Measurements from ENCODE around the gene POLR2L.

Gene POLR2L

DNA sequence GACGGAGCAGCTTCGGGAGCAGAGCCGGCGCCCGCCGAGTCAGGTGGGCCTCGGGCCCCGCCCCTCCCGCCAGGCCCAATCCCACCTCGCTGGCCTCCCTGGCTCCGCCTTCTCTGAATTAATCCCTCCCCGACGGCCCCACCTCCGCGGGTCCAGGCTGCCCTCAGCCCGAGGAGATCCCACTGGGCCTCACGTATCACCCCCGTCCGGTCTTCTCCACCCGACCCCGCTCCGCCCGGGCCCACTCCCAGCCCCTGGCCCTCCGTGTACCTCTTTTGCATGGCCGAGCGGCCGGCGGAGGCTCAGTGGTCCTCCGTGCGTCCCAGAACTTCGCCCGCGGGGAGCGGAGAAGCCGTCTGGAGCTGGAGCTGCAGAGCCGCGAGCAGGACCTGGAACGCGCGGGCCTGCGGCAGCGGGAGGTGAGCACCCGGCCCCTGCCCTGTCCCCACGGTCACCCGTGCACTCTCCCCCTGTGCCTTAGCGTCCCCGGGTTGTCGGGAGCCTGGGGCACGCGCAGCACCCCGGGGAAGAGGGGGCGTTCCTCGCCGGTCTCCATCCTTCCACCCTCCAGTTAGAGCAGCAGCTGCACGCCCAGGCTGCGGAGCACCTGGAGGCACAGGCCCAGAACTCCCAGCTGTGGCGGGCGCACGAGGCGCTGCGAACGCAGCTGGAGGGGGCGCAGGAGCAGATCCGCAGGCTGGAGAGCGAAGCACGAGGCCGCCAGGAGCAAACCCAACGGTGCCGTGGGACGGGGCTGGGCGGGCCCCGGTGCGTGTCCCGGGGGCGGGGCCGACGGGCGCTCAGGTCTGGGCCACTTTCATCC lies 11.8 kb downstream of the POLR2L start:
- peaks cover 80 to 96% of the 10 kb centered on the region in 2 experiments for H3K4me1 ChIP-seq (ENCODE audit: control insufficient read depth in 1 of 2, insufficient read depth in 1 of 2, low read depth in 1 of 2, low read length in 1 of 2)
- no peak overlapping the region for H3K27ac ChIP-seq
- H3K9me3 ChIP-seq: no peaks in the 10 kb centered on the region
- peaks cover 65% of the 10 kb centered on the region for H3K27me3 ChIP-seq
- TF ChIP-seq, protein P1, sequence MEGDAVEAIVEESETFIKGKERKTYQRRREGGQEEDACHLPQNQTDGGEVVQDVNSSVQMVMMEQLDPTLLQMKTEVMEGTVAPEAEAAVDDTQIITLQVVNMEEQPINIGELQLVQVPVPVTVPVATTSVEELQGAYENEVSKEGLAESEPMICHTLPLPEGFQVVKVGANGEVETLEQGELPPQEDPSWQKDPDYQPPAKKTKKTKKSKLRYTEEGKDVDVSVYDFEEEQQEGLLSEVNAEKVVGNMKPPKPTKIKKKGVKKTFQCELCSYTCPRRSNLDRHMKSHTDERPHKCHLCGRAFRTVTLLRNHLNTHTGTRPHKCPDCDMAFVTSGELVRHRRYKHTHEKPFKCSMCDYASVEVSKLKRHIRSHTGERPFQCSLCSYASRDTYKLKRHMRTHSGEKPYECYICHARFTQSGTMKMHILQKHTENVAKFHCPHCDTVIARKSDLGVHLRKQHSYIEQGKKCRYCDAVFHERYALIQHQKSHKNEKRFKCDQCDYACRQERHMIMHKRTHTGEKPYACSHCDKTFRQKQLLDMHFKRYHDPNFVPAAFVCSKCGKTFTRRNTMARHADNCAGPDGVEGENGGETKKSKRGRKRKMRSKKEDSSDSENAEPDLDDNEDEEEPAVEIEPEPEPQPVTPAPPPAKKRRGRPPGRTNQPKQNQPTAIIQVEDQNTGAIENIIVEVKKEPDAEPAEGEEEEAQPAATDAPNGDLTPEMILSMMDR (IDR thresholded peaks at IDR 0.05): no peak
- H3K4me3 ChIP-seq (ENCODE audit: low read depth in 1 of 2, low read length in 1 of 2): peak overlapping the region; percentile 47 to 80
- H3K36me3 ChIP-seq: peaks cover 6% of the 10 kb centered on the region

DNA sequence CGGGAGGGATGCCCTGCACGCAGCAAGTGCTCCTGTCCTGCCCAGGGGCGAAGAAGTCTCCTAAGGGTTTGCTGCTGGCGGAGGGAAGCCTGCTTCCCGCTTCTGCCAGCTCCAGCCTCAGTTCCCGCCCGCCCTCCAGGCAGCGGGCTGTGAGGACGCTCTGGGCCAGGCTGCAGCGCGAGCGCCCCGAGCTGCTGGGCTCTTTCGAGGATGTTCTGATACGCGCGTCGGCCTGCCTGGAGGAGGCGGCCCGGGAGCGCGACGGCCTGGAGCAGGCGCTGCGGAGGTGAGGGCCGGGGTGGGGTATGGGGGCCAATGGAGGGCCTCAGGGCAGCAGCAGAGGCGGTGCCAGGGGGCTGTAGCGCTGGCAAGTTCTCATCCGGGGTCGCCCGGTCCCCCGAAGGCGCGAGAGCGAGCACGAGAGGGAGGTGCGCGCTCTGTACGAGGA lies 12.5 kb downstream of the POLR2L start:
- Histone ChIP-seq H3K9me3 (no peaks in the 10 kb centered on the region), H3K4me1 (ENCODE audit: control insufficient read depth in 1 of 2, insufficient read depth in 1 of 2, low read depth in 1 of 2, low read length in 1 of 2) (peaks cover 84 to 97% of the 10 kb centered on the region in 2 experiments), H3K4me3 (ENCODE audit: low read depth in 1 of 2, low read length in 1 of 2) (peak overlapping the region; percentile 47 to 80), H3K36me3 (peaks cover 12% of the 10 kb centered on the region), H3K27me3 (peaks cover 60% of the 10 kb centered on the region), H3K27ac (no peak overlapping the region)
- TF ChIP-seq, protein P1 (IDR thresholded peaks at IDR 0.05): no peak

DNA sequence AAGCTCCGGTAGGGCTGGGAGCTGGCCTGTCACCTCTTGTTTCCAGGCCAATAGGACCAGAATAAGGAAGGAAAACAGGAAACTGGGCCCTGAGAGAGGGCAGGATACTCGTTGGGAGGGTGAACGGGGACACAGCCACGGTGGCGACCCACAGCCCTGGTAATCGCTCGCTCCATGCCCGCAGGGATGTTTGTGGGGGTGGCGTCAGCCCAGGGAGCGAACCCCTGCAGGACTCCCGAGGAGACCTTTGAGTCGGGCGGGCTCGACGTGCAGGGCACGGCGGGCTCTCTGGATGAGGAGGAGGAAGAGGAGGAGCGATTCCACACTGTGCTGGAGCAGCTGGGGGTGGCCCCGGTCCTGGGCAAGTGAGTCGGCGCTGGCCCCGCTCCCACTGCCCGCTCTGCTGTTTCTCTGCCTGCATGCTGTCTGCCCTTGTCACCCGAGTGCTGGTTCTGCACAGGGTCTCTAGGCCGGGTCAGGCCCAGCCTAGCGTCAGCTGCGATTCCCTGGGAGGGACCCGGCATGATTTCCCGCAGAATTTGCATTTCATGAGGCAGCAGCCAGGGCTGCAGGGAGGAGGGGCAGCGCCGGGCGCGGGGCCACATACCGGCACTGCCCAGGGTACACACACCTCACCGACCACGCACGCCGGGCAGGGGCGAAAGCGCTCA lies 13.0 kb downstream of the POLR2L start:
- Histone ChIP-seq H3K4me3 (ENCODE audit: low read depth in 1 of 2, low read length in 1 of 2) (peak overlapping the region; percentile 47 to 80), H3K36me3 (peaks cover 18% of the 10 kb centered on the region), H3K4me1 (ENCODE audit: control insufficient read depth in 1 of 2, insufficient read depth in 1 of 2, low read depth in 1 of 2, low read length in 1 of 2) (peaks cover 82 to 96% of the 10 kb centered on the region in 2 experiments), H3K9me3 (no peaks in the 10 kb centered on the region), H3K27ac (no peak overlapping the region), H3K27me3 (peaks cover 54% of the 10 kb centered on the region)
- TF ChIP-seq, protein P1 (IDR thresholded peaks at IDR 0.05): no peak

DNA sequence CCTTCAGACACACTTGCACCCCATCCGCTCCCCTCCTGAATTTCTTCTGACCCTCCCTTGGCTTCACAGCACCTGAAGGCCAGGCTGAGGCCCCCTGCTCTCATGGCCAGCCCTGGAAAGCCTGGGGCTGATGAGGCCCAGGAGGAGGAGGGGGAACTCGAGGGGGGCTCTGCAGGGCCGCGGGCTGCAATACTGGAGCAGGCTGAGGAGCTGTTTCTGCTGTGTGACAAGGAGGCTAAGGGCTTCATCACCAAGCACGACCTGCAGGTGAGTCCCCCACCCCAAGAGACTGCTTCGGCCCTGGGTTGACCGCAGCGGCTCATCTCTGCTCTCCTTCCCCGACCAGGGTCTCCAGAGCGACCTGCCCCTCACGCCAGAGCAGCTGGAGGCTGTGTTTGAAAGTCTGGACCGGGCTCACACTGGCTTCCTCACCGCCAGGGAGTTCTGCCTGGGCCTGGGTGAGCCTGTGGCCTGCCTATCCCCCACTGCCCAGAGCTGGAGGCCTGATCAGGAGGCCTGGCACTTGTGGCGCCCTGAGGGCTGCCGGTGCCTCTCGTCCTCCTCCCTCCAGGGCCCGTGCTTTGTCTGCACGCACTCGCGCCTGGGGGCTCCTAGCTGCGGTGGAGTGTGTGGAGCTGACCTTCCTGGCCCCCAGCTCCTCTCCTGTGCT lies 13.7 kb downstream of the POLR2L start:
- TF ChIP-seq, protein P1 (IDR thresholded peaks at IDR 0.05): no peak
- peak overlapping the region; percentile 80 for H3K27ac ChIP-seq
- no peaks in the 10 kb centered on the region for H3K9me3 ChIP-seq
- H3K4me3 ChIP-seq (ENCODE audit: low read depth in 1 of 2, low read length in 1 of 2): peak overlapping the region; percentile 47 to 80
- peaks cover 48% of the 10 kb centered on the region for H3K27me3 ChIP-seq
- peaks cover 24% of the 10 kb centered on the region for H3K36me3 ChIP-seq
- peaks cover 81 to 96% of the 10 kb centered on the region in 2 experiments for H3K4me1 ChIP-seq (ENCODE audit: control insufficient read depth in 1 of 2, insufficient read depth in 1 of 2, low read depth in 1 of 2, low read length in 1 of 2)

DNA sequence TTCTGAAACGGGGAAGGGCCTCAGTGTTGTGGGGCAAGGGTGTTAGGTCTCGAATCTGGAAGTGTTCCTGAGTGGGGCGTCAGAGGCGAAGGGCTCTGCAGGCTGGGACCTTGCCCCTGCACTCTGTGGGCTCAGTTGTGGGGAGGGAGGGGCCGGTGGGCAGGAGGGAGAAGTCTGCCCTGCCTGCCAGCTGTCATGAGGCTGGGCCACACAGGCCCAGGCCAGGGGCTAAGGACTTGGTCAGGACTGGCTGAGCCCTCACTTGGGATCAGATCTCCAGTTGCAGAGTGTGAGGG lies 14.5 kb downstream of the POLR2L start, which contains the start of gene CRACR2B:
Gene CRACR2B, plus strand, starts transcription at position 23 of the 296 bp plus-strand sequence. CDS start 689 bp downstream, outside the sequence.
- Histone ChIP-seq H3K9me3 (no peaks in the 10 kb centered on the region), H3K27ac (peak within 1 kb of the TSS; percentile 80), H3K36me3 (peaks cover 30% of the 10 kb centered on the region), H3K4me3 (ENCODE audit: low read depth in 1 of 2, low read length in 1 of 2) (peak within 1 kb of the TSS; percentile 68 to 80), H3K4me1 (ENCODE audit: control insufficient read depth in 1 of 2, insufficient read depth in 1 of 2, low read depth in 1 of 2, low read length in 1 of 2) (peaks cover 82 to 98% of the 10 kb centered on the region in 2 experiments), H3K27me3 (peaks cover 40% of the 10 kb centered on the region)
- TF ChIP-seq, protein P1 (IDR thresholded peaks at IDR 0.05): no peak

Data from neutrophil (primary cell).